GM12864 (cell line): ENCODE data around the gene SRSF12.

Experiments used
- DNase-seq: peaks from one replicate; pipeline ENCODE4 v3.0.0-alpha.2; 2011; ENCODE audit warnings: low read depth
- H3K4me3 ChIP-seq: 2 replicates; pipeline ENCODE4 v1.5.1; 2011; ENCODE audit warnings: mild to moderate bottlenecking, low read depth, low read length, control low read depth
- CTCF ChIP-seq: IDR thresholded peaks from 2 replicates; pipeline ENCODE4 v1.5.1; 2011; ENCODE audit warnings: low read depth, mild to moderate bottlenecking, moderate library complexity, low read length, control low read depth, inconsistent platforms; ENCODE audit errors: missing control alignments

SRSF12 gene

DNA sequence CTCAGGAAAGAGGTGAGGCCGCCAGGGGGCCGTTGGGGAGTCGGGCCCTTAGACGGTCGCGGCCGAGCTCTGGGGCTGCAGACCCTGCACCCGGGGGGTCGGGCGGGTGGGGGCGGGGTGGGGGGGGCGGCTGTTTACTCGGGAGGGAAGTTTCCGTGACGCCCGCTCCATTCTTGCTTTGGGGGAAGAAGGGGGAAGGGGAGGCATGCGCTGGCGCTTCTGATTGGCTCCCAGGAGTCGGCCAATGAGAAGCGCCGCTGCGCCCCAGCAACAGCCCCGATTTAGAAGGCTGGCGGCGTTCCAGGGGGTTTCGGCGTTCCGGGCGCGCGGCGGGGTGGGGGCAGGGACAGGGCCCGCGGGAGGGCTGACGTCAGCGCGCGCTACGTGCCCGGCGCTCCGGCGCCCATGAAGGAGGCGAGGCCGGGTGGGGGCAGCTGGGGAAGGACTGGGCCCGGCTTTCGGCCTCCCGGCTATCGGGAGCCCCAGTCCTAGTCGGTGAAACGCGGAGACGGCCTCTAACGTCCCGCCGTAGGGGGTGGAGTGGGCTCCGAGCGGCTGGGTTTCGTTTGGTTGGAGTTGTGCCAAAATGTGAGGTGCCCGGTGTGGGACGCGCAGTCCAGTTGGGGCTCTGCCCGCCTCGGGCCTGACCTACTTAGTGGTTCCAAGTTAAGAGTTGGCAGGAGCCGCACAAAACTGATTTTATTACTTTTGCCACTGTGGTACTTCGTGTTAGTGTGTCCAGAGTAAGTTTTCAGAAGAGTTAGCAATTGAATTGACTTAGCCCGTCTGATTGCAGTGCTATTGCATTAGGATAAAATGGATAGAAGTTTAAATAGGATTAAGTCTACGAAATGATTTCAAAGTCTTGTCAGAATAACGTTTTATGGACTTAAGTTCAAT, 36.2 kb downstream of the SRSF12 start:
- peak overlapping the region; percentile 99 for H3K4me3 ChIP-seq
- TF ChIP-seq CTCF, result peak; percentile 10
- DNase-seq, result peak; percentile 89

DNA sequence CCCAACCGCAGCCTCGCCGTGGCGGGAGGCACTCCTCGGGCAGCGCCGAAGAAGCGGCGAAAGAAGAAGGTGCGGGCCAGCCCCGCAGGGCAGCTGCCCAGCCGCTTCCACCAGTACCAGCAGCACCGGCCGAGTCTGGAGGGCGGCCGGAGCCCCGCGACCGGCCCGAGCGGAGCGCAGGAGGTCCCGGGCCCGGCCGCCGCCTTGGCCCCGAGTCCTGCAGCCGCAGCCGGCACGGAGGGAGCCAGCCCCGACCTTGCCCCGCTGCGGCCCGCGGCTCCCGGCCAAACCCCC, 36.8 kb downstream of the SRSF12 start:
- H3K4me3 ChIP-seq, result peak overlapping the region; percentile 99
- no peak for DNase-seq
- no peak for TF ChIP-seq CTCF

- no peak for TF ChIP-seq CTCF
- DNase-seq, result peak; percentile 98
- H3K4me3 ChIP-seq, result peak within 1 kb of the TSS; percentile 99
Measured at GRCh38 chr6:89080281-89081128, 37.4 kb downstream of the SRSF12 start, which contains the start of gene PNRC1. Gene PNRC1 (plus strand): TSS chr6:89080751. CDS start chr6:89080895, 144 bp downstream.

- H3K4me3 ChIP-seq, result peak overlapping the region; percentile 99
- DNase-seq, result no peak
- no peak for TF ChIP-seq CTCF
Measured at GRCh38 chr6:89079511-89080234, 38.2 kb downstream of the SRSF12 start.

DNA sequence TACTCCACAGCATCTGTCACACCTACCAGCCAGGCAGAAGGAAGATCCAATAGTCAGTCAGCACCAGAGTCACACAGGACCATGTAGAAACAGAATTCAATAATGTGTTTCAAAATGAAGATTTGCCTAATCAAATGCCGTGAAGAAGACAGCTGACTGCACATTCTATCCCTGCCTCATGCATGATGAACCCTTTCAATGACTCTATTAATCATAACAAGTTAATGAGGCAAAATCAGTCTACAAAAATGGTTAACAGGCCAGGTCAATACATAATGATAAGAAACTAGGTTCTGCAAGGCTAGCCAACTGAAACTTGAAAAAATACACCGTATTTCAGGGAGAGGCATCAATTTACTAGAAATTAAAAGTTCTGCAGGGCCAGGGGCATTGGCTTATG, 44.0 kb downstream of the SRSF12 start:
- H3K4me3 ChIP-seq, result no peak overlapping the region
- no peak for TF ChIP-seq CTCF
- DNase-seq, result no peak

DNA sequence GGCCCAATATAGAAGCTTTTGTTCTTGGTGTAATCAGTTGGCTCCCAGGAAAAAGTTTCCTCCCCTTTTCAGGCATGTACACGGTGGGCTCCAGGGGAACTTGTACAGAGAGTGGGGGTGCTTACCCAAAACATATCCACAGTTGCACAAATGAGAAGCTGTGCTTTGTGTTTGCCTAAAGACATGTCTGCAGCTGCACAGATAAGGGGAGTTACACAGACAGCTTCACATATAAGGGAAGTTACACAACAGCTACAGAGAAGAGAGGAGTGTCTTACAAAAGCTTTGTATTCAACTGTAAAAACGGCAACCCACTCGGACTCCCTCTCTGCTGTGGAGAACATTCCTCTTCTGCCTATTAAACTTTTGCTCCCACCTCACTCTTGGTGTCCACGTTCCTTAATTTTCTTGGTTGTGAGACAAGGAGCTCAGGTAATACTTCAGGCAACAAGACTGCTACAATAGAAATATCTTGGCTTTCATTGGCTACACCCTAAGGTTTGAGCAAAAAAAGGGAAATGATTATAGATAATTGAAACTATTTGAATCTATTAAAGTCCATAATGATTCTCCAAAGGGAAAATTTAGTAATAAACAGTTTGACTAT, 44.8 kb downstream of the SRSF12 start:
- no peak for DNase-seq
- no peak overlapping the region for H3K4me3 ChIP-seq

More for the DNA sequence above, 44.8 kb downstream of the SRSF12 start:
- TF ChIP-seq CTCF, result no peak
